HG03139 (cell line): ENCODE results near the gene MTRF1.

ENCODE experiments used
- ATAC-seq: cut with Tn5 transposase; IDR thresholded peaks from one replicate; pipeline ENCODE4 v1.9.1; 2021; ENCODE audit not compliant: unreplicated experiment

The MTRF1 gene

DNA sequence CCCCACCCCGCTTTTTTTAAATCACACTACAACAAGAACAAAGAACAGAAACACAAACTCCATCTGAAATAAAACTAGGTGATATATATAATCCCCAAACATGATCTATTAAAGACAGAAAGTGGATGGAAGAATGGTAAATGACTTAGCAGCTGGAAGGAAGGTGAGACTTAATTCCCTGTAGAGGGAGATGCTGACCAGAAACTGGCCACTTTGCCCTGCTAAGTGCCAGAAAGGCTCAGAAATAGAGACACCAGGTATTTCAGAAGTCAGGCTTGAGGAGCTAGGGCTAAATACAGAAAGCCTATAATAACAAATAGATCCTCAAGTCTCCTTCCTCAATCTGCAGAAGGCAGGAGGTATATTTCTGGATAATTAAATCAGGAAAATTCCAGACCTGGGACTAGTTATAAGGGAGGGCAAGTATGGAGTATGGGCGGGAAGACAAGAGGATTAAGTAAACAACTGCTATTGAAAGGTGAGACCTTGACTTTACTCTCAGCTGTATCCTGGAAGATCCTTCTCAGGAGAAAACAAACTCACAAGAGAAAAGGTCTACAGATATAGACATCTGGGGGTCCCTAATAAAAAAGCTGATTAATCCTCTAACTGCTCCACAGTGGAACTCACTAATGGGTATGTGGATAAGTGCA, 32.2 kb downstream of the MTRF1 start:
- ATAC-seq, result no peak

DNA sequence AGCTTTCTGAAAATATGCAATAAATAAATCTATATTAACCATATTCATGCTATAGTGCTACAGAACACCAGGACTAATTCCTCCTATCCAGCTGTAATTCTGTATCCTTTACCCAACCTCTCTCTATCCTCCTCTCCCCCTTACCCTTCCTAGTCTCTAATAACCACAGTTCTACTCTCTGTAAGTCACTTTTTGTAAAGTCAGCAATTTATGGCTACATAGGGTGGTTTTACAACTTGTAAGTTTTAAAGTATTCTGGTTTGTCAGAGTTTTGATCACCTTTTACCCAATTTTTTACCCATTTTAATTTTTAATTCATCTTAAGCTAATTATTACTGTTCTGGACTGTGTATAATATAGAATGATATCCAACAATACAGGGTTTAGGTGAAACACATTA, 34.0 kb downstream of the MTRF1 start:
- no peak for ATAC-seq

DNA sequence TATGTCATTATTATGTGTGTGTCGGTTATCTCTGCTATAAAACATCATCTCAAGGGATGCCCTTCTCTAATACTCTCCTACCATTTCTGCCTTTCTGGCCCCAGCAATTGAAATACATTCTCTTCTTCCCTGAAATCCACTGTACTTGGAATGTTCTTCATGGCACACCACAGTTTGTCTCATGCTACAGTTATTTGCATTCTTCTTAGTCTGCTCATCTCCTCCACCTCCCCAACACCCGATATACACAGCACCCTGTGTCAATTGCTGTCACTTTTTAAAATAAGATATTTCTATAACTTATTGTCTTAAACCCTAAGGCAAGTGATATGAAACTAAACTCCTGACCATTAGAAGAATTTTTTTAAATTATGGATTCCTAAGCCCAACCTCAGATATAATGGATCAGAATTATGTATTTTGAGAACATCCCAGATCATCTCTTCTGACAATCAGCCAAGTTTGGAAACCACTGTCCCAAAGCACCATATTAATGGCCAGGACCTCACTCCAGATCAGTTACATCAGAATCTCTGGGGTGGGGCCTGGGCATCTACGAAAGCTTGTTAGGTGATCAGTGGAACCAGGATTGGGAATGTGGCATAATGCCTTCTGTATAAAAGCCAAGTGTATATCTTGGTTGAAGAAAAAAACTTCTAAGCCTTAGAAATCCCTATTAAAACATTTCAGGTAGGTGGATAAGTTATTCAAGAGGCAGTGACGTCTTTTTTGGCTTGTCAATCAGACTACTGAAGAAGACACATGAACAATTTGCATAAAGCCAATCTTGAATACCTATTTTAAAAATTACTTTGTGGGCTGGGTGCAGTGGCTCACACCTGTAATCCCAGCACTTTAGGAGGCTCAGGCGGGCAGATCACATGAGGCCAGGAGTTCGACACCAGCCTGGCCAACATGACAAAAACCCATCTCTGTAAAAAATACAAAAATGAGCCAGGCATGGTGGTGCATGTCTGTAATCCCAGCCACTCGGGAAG, 39.0 kb downstream of the MTRF1 start:
- ATAC-seq, result no peak

DNA sequence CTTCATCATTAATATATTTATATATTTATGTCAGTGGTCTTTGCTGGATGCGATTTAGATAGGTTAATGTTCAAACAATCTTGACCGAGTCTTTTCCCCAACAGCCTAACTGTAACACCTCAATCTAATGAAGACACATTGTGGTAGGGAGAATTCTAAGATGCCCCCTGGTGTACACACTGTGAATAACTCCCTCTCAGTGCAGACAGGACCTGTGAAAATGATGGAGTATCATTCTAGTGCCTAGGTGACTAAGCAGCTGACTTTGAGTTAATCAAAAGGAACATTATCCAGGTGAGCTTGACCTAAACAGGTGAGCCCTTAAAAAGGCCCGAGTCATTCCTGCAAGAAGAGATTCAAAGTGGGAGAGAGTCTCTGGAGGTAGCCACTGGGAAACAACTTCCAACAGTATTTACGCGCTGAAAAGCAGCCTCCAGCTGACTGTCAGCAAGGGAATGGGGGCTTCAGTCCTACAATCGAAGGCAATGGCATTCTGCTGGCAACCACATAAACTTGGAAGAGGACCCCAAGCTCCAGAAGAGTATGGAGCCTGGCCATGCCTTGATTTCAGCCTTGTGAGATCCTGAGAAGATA, 41.0 kb downstream of the MTRF1 start:
- peak; percentile 81 for ATAC-seq

DNA sequence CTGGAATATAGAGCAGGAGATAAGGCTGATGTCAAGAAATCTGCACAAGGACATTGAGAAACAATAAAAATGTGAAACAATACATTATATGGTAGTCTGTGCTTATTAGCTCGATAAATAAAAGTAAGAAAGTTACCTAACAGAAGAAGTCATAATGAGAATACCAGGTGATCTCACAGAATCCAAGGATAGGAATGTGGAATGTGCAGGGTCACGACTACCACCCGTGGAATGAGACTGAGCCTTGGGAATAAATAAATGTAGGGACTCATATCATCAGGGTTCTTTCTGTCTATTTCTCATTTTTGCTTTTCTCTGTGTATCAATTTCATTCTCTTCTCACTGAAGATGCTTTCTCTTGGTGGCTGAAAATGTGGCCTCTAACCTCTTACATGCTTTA, 43.0 kb downstream of the MTRF1 start:
- ATAC-seq, result no peak

DNA sequence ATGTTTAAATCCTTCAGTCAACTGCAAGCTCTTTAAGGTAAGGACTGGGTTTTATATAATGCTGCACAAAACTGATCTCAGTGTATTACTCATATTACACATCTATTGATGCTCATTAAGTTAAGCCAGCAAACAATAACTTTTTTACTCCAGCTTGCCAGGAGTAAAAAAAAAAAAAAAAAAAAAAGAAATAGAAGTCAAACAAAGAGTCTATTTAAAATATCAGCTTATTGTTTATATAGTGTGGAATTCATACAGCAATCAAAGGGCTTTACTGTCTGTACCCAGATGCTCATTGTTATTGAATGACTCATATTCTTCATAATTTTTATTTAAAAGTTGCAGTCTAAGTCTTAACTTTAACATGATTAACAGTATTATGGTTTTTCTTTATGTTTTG, 47.2 kb downstream of the MTRF1 start:
- no peak for ATAC-seq

DNA sequence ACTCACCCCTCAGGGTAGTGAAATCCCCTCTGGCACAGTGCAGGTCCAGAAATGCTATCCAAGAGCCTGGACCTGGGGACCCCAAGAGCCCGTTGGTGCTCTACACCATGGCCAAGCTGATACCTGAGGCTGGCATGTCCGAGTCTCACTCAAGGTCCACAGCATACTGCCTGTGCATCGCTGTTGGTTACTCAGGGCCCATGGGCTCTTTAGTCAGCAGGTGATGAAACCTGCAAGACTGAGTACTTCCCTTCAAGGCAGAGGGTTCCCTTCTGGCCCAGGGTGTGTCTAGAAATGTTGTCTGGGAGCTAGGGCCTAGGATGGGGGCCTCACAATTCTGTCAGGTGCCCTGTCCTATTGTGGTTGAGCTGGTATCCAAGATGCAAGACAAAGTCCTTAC, 49.5 kb downstream of the MTRF1 start:
- no peak for ATAC-seq

DNA sequence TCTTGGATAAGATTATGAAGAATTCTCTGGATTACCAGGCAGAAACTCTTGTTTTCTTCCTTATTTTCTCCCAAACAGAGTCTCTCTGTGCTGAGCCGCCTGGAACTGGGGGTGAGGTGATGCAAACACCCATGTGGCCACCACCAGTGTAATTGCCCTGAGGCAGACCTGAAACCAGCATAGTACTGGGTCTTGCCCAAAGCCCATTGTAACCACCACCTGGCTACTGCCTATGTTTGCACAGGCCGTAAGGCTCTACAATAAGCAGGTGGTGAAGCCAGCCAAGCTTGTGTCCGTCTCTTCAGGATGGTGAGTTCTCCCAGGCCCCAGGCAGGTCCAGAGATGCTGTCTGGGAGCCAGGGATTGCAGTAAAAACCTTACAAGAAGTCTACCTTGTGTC, 50.1 kb downstream of the MTRF1 start:
- no peak for ATAC-seq

DNA sequence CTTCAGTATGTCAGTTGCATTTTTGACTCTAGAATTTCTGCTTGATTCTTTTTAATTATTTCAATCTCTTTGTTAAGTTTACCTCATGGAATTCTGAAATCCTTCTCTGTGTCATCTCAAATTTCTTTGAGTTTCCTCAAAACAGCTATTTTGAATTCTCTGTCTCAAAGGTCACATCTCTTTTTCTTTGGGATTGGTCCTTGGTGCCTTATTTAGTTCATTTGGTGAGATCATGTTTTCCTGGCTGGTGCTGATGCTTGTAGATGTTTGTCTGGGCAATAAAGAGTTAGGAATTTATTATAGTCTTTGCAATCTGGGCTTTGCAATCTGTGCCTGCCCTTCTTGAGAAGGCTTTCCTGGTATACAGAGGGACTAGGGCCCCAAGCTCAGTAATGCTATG, 50.5 kb downstream of the MTRF1 start:
- no peak for ATAC-seq

DNA sequence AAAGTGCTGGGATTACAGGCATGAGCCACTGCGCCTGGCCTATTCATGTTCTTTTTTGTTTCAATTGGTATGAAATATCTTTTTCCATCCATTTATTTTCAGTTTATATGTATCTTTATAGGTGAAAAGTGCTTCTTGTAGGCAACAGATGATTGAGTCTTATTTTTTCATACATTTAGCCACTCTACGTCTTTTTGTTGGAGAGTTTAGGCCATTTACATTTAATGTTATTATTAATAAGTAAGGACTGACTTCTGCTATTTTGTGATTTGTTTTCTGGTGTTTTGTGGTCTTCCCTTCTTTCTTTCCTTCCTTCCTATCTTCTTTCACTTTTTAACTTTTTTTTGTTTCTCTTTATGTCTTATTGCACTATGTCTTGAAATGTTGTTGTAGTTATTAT, 52.3 kb downstream of the MTRF1 start:
- ATAC-seq, result no peak

DNA sequence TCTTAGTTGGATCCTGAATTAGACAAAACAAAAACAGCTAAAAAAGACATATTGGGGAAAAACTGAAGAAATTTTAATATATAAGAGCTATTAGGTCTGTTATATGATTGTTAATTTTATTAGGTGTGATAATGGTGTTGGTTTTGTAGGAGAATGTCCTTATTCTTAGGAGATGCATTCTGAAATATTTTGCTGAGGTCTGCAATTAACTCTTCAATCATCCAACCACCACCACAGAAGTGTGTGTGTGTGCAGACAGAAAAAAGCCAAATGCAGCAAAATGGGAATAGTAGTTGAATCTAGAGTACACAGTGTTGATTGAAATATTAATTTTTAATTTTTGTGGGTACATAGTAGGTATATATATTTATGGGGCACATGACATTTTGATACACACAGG, 56.9 kb downstream of the MTRF1 start:
- no peak for ATAC-seq

DNA sequence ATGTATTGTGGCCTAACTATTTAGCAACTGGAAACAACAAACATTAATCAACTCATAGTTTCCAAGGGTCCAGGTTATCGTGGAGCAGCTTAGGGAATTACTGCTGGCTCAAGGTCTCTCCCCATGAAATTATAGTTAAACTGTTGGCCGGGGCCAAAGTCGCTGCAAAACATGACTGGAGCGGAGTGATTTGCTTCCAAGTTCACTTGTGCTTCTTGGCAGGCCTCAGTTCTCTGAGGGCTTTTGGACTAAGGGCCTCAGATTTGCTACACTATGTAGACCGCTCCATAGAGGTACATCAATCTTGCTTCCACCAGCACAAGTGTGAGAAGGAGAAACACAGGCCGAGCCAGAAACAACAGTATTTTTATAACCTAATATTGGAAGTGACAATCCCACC, 59.6 kb downstream of the MTRF1 start:
- no peak for ATAC-seq

DNA sequence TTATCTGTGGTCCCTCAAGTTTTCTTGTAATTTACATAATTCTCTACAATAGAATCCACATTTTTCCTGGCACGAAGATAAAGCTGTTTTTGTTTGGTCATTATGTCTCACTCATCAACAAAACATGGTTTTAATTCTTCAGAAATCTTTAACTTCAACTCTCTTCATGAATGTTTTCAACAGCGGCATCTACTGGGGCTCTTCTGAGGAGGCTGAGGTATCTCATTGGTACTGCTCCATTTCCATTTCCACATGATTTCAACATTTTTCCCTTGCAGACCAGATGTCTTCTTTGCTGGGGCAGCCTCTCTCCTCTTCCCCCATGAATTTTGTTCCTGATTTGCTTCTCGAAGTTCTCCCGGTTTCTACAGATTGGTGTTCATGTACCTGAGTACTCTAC, 63.2 kb downstream of the MTRF1 start:
- ATAC-seq, result no peak

DNA sequence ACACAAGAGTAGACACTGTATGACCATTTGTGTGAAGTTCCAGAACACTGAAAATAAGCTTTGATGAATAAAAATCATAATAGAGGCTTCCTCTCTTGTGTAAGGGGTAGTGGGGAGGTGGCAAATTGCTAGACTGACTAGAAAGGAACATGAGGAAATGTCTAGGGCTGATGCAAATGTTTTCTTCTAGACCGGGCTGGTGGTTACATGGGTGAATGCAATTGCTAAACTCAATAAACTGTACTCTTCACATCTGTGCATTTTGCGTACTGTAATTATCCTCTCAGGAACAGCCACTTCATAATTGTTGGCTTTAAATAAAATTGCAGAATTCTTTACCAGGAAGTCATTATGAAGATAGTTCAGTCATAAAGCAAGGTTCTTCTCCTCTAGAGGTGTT, 63.9 kb downstream of the MTRF1 start:
- ATAC-seq, result peak; percentile 67

DNA sequence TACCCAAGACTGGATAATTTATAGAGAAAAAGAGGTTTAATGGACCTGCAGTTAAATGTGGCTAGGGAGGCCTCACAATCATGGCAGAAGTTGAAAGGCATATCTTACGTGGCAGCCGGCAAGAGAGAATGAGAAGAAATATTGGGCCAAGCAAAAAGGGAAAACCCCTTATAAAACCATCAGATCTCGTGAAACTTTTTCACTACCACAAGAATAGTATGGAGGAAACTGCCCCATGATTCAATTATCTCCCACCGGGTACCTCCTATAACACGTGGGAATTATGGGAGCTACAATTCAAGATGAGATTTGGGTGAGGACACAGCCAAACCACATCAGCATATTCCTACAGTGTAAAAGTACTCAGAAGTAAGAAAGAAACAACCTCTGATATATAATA, 64.3 kb downstream of the MTRF1 start:
- ATAC-seq, result no peak

DNA sequence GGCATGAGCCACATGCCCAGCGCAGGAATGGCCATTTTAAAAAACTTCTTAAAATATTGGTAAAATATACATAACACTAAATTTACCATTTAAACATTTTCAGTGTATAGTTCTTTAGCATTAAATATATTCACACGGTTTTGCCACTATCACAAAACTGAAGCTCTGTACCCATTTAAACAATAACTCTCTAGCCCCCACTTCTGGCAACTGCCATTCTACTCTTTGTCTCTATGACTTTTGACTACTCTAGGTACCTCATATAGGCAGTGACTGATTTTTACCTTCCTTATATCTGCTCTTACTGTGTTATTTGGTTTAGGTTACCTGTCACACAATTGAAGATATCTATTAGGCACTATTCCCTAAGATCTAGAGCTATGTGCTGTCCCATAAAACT, 66.8 kb downstream of the MTRF1 start:
- no peak for ATAC-seq

DNA sequence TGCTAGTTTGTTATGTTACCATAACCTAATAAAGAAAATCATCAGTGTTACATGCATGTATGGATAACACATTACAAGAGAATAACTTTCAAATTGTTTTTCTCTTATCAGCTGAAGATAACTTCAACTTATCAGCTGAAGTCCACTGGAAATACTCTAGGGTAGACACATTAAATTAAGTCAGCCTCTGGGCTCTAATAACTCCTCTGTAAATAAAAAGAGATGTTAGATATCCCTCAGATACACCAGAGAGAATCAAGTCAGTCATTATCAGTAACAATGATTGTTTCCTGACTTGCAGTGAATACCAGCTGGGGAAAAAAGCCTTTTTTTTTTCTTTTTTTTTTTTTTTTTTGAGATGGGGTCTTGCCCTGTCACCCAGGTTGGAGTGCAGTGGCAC, 67.4 kb downstream of the MTRF1 start:
- no peak for ATAC-seq

DNA sequence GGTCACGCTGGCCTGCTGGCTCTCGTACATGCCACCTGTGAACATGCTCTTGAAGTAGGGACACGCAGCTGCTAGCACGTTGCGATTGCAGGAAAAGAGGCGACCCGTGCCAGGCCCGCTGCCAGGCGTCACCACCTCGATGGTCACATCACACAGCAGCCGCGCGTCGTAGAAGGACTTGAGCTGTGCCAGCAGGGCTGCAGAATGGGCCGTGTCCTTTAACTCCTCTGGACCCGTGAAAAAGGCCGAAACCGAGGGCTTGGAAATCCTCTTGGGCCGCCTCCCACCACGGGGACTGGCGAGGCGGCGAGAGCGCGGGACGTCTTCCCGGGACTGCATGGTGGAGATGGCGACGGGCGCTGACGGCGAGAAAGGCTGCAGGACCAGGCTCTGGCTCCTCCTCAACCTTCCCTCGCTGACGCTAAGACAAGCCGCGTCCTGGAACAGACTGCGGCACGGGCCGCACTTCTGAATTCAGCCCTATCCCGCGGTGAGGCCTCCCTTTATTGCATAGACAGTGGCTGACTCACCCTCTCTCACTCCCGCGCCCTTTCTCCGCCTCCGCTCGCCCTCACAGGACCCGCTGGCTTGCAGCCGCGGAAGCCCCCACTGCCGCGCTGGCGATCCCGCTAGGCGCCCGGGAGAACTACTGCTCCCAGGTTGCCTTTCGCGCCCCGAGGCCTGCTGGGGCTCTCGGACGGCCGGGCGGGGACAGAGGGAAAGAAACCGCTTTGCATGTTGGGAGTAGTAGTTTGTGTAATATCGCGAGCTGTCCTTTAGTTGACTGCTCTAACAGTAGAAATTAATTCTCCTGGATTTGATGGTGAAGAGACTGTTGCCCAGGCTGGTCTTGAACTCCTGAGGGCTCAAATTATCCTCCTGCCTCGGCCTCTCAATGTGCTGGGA, 69.2 kb downstream of the MTRF1 start, which contains the start of gene KBTBD7:
Gene KBTBD7, minus strand, starts transcription at position 651 of the 906 bp plus-strand sequence. Its CDS starts 312 bp downstream, at position 339.
- peak; percentile 87 for ATAC-seq

DNA sequence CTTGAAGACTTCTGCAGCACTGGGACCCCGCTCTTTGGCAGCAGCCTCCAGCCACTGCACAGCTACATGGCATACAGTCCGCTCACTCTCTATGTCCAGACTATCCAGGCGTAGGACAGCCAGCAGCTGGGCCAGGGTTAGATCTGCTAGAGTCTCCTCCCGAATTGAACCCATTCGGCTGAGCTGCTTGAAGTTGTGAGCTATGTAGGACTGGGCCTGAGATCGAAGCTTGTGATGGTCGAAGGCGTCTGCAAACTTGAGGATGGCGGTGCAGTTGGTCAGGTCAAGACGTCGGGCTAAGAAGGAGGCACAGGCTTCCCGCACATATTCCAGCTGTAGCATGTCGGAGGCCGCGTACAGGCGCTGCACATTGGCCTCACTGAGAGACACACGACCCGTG, 69.9 kb downstream of the MTRF1 start:
- no peak for ATAC-seq

DNA sequence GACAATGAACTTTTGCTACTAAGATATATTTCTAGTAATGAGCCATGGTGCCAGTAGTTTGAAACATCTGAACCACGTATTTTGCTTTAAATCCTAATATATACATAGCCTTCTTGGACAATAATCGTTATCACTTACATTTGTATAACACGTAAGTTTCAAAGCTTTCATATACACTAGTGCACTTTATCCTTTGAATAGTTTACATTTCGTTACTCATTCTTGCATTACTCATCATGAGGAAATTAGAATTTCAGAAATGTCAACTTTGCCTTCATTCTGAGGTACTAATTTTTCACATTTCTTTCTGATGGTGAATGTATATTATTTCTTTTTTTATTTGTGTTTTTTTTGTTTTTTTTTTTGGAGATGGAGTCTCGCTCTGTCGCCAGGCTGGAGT, 74.8 kb downstream of the MTRF1 start:
- ATAC-seq, result no peak

DNA sequence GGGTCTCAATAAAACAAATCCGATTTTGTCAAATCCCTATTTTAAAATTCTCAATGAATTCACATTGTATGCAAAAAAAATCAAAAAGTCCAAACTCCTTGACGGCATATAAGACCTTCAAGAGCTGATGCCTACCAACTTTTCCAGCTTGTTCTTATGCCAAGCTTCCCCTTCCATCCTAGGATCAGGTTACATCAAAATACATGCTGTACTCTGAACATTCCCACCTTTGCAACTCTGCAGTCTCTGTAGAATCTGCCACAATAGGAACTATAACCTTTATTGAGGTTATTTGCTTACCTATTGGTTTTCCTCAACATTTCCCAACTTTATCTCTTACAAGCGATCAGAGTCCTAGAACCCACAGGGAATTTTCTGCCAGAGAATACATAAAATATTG, 76.9 kb downstream of the MTRF1 start:
- no peak for ATAC-seq
